Measurements from ENCODE around the gene BTK. TPM values are rescaled to one million over a fixed set of nuclear protein-coding genes. Genes with fewer than 3 reads are reported as not detected.

Gene BTK
- total RNA-seq, 1 donor from 2014 or later = 0.43 TPM

DNA sequence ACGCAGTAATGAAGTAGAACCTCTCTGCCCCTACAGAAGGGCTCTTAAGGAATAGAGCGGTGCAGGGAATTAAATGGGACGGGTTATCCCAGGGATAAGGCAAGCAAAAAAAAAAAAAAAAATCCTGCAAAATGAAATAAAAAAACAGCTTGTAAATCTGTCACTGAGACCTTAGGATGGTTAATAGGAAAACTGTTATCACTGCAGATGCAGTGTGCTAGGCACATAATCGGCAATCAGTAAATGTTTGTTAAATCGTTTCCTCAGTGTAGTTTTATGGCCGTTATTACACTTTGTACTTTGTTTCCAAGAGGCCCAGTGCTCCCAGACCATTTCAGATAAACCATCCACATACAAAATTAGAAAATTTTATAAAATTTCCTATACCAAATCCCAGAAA lies 23.1 kb upstream of the BTK start:
- Histone ChIP-seq H3K27ac (ENCODE audit: low read depth, low read length) (peak overlapping the region; percentile 98), H3K79me2 (ENCODE audit: insufficient read depth, low read length) (peaks cover 69% of the 10 kb centered on the region)
- H3K9me3 Mint-ChIP-seq (ENCODE audit: unreplicated experiment) = no peaks in the 10 kb centered on the region

DNA sequence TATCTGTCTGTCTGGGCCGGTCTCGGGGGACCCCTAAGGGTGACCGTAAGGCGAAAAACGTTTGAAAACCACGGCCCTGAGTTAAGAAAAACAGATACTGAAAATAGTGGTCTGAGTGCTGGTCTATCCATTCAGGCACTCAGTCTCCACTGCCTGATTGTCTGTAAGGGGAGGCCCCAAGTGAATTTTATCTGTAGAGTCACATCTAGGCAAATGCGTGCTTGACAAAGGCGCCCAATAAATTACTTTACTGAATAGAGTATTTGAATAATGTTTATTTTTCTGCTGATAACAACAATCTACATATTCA lies 22.5 kb upstream of the BTK start:
- peaks cover 10% of the 10 kb centered on the region for H3K4me1 Mint-ChIP-seq (ENCODE audit: low read depth, unreplicated experiment)
- H3K4me3 Mint-ChIP-seq (ENCODE audit: unreplicated experiment) = peak overlapping the region; percentile 99
- Histone ChIP-seq H3K27ac (ENCODE audit: low read depth, low read length) (peak overlapping the region; percentile 98), H3K27me3 (ENCODE audit: insufficient read depth, low read length) (no peaks in the 10 kb centered on the region), H2AFZ (ENCODE audit: low read depth, low read length) (no peak overlapping the region), H3K9ac (ENCODE audit: low read length) (peak overlapping the region; percentile 100), H3K79me2 (ENCODE audit: insufficient read depth, low read length) (peaks cover 69% of the 10 kb centered on the region), H3K4me3 (ENCODE audit: insufficient read depth, low read depth, low read length) (peak overlapping the region; percentile 95), H3K9me3 (ENCODE audit: insufficient read depth, low read depth, low read length) (no peaks in the 10 kb centered on the region), H4K20me1 (ENCODE audit: insufficient read depth, low read length) (peaks cover 22% of the 10 kb centered on the region), H3K36me3 (ENCODE audit: insufficient read depth, low read length) (peaks cover 3% of the 10 kb centered on the region), H3K4me1 (ENCODE audit: insufficient read depth, low read length) (peaks cover 6% of the 10 kb centered on the region), H3K4me2 (ENCODE audit: low read length) (peak overlapping the region; percentile 89)
- no peaks in the 10 kb centered on the region for H3K27me3 Mint-ChIP-seq (ENCODE audit: low read depth, unreplicated experiment)
- FAIRE-seq (no peak), DNase-seq (ENCODE audit: low read depth) (no peak)
- H3K36me3 Mint-ChIP-seq (ENCODE audit: low read depth, unreplicated experiment) = no peaks in the 10 kb centered on the region
- no peaks in the 10 kb centered on the region for H3K9me3 Mint-ChIP-seq (ENCODE audit: unreplicated experiment)
- peak overlapping the region; percentile 98 for H3K27ac Mint-ChIP-seq (ENCODE audit: unreplicated experiment)
- TF ChIP-seq, protein P1, sequence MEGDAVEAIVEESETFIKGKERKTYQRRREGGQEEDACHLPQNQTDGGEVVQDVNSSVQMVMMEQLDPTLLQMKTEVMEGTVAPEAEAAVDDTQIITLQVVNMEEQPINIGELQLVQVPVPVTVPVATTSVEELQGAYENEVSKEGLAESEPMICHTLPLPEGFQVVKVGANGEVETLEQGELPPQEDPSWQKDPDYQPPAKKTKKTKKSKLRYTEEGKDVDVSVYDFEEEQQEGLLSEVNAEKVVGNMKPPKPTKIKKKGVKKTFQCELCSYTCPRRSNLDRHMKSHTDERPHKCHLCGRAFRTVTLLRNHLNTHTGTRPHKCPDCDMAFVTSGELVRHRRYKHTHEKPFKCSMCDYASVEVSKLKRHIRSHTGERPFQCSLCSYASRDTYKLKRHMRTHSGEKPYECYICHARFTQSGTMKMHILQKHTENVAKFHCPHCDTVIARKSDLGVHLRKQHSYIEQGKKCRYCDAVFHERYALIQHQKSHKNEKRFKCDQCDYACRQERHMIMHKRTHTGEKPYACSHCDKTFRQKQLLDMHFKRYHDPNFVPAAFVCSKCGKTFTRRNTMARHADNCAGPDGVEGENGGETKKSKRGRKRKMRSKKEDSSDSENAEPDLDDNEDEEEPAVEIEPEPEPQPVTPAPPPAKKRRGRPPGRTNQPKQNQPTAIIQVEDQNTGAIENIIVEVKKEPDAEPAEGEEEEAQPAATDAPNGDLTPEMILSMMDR (IDR thresholded peaks at IDR 0.05; ENCODE audit: insufficient read depth, low read depth, low read length) = no peak
- no peak for TF ChIP-seq EZH2 (IDR thresholded peaks at IDR 0.05; ENCODE audit: insufficient read depth, low read length)

More for the DNA sequence above, 23.1 kb upstream of the BTK start:
- Histone ChIP-seq H4K20me1 (ENCODE audit: insufficient read depth, low read length) (peaks cover 22% of the 10 kb centered on the region), H3K4me2 (ENCODE audit: low read length) (peak overlapping the region; percentile 89), H3K9ac (ENCODE audit: low read length) (peak overlapping the region; percentile 100), H3K9me3 (ENCODE audit: insufficient read depth, low read depth, low read length) (no peaks in the 10 kb centered on the region), H2AFZ (ENCODE audit: low read depth, low read length) (no peak overlapping the region), H3K4me3 (ENCODE audit: insufficient read depth, low read depth, low read length) (peak overlapping the region; percentile 95), H3K36me3 (ENCODE audit: insufficient read depth, low read length) (peaks cover 3% of the 10 kb centered on the region), H3K4me1 (ENCODE audit: insufficient read depth, low read length) (peaks cover 6% of the 10 kb centered on the region), H3K27me3 (ENCODE audit: insufficient read depth, low read length) (no peaks in the 10 kb centered on the region)
- Mint-ChIP-seq H3K4me3 (ENCODE audit: unreplicated experiment) (peak overlapping the region; percentile 99), H3K36me3 (ENCODE audit: low read depth, unreplicated experiment) (no peaks in the 10 kb centered on the region), H3K27me3 (ENCODE audit: low read depth, unreplicated experiment) (no peaks in the 10 kb centered on the region), H3K4me1 (ENCODE audit: low read depth, unreplicated experiment) (peaks cover 10% of the 10 kb centered on the region), H3K27ac (ENCODE audit: unreplicated experiment) (peak overlapping the region; percentile 98)
- DNase-seq (ENCODE audit: low read depth) = no peak
- TF ChIP-seq, protein P1 (IDR thresholded peaks at IDR 0.05; ENCODE audit: insufficient read depth, low read depth, low read length) = no peak
- no peak for TF ChIP-seq EZH2 (IDR thresholded peaks at IDR 0.05; ENCODE audit: insufficient read depth, low read length)
- peak; percentile 13 for FAIRE-seq

DNA sequence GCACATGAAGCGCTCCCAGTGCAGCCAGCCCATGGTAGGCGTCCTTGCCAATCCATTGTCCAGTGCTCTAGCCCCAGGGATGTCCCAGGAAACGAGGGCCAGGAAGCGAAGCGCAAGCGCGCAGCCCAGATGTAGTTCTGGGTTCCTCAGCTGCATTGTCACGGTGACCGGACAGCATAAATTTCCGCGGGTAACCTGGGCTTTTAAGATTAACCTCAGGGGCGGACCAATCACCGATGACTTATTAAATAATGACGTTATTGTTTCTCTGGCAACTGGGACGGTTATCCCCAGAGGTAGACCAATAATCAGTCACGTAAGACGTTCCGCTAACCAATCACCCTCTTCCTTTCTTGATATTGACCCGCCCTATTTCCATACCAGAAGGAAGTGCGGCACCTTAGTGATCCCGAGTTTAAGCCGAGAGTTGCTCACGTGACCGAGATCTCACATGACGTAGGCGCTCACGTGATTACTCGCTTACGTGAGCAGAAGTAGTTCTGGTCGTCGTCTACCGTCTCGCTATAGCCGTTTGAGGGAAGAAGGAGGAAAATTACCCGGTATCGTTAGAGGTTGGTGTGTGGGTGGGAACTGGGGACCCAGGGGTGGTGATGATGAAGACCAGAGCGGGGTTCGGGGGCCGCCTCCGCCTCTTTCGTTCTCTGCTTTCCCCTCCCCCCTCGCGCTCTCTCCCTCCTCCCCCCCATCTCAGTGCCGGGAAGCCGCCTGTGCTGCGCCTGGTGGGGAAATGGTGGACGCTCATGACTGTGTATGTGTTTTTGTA lies 21.9 kb upstream of the BTK start, which contains the start of the genes GLA and HNRNPH2:
TSS of gene GLA (minus strand) at position 178 of the 784 bp plus-strand sequence. CDS start at position 156, 22 bp downstream.
TSS of gene HNRNPH2 (plus strand) at position 475 of the 784 bp plus-strand sequence. CDS start 3,767 bp downstream, outside the sequence.
- peaks cover 7% of the 10 kb centered on the region for H3K4me1 Mint-ChIP-seq (ENCODE audit: low read depth, unreplicated experiment)
- Histone ChIP-seq H3K79me2 (ENCODE audit: insufficient read depth, low read length) (peaks cover 66% of the 10 kb centered on the region), H3K9me3 (ENCODE audit: insufficient read depth, low read depth, low read length) (no peaks in the 10 kb centered on the region), H3K27ac (ENCODE audit: low read depth, low read length) (peak within 1 kb of the TSS; percentile 98), H3K4me1 (ENCODE audit: insufficient read depth, low read length) (peaks cover 6% of the 10 kb centered on the region), H3K4me2 (ENCODE audit: low read length) (peak within 1 kb of the TSS; percentile 95), H3K27me3 (ENCODE audit: insufficient read depth, low read length) (no peaks in the 10 kb centered on the region), H3K4me3 (ENCODE audit: insufficient read depth, low read depth, low read length) (peak within 1 kb of the TSS; percentile 95), H3K9ac (ENCODE audit: low read length) (peak within 1 kb of the TSS; percentile 100), H3K36me3 (ENCODE audit: insufficient read depth, low read length) (peaks cover 3% of the 10 kb centered on the region), H4K20me1 (ENCODE audit: insufficient read depth, low read length) (peaks cover 22% of the 10 kb centered on the region), H2AFZ (ENCODE audit: low read depth, low read length) (peak within 1 kb of the TSS; percentile 89)
- DNase-seq (ENCODE audit: low read depth) (peak; percentile 98), FAIRE-seq (peak; percentile 98)
- no peaks in the 10 kb centered on the region for H3K27me3 Mint-ChIP-seq (ENCODE audit: low read depth, unreplicated experiment)
- H3K36me3 Mint-ChIP-seq (ENCODE audit: low read depth, unreplicated experiment) = no peaks in the 10 kb centered on the region
- no peaks in the 10 kb centered on the region for H3K9me3 Mint-ChIP-seq (ENCODE audit: unreplicated experiment)
- TF ChIP-seq, protein P1 (IDR thresholded peaks at IDR 0.05; ENCODE audit: insufficient read depth, low read depth, low read length) = no peak
- no peak for TF ChIP-seq EZH2 (IDR thresholded peaks at IDR 0.05; ENCODE audit: insufficient read depth, low read length)
- peak within 1 kb of the TSS; percentile 98 for H3K27ac Mint-ChIP-seq (ENCODE audit: unreplicated experiment)
- H3K4me3 Mint-ChIP-seq (ENCODE audit: unreplicated experiment) = peak within 1 kb of the TSS; percentile 99
